Osteocyte (in vitro differentiated cells): ENCODE measurements around the gene GDF7. TPM values are rescaled to one million over a fixed set of nuclear protein-coding genes. Genes with fewer than 3 reads are reported as not detected.

Experiments
- DNase-seq: peaks from one replicate; pipeline ENCODE4 v3.0.0; 2021; ENCODE audit warnings: mixed read lengths; ENCODE audit not compliant: unreplicated experiment; ENCODE audit errors: extremely low spot score
- H3K27ac Mint-ChIP-seq: one replicate; pipeline ENCODE4 v1.8.0; 2021; ENCODE audit warnings: mild to moderate bottlenecking, mixed read lengths; ENCODE audit not compliant: unreplicated experiment
- H3K27me3 Mint-ChIP-seq: one replicate; pipeline ENCODE4 v1.8.0; 2021; ENCODE audit warnings: mixed read lengths; ENCODE audit not compliant: unreplicated experiment
- H3K36me3 Mint-ChIP-seq: one replicate; pipeline ENCODE4 v1.8.0; 2021; ENCODE audit warnings: mixed read lengths; ENCODE audit not compliant: unreplicated experiment
- H3K4me1 Mint-ChIP-seq: one replicate; pipeline ENCODE4 v1.8.0; 2021; ENCODE audit warnings: mixed read lengths; ENCODE audit not compliant: unreplicated experiment
- H3K4me3 Mint-ChIP-seq: one replicate; pipeline ENCODE4 v1.8.0; 2021; ENCODE audit warnings: mild to moderate bottlenecking, moderate library complexity, mixed read lengths; ENCODE audit not compliant: unreplicated experiment
- H3K9me3 Mint-ChIP-seq: one replicate; pipeline ENCODE4 v1.8.0; 2021; ENCODE audit warnings: mixed read lengths; ENCODE audit not compliant: unreplicated experiment
- total RNA-seq: library from RNA; stranded (reverse); gene quantifications from 2 replicates; pipeline ENCODE4 v1.2.1, GENCODE V29; 2021
- TF ChIP-seq, protein P1 (sequence below): fragments of 200-600 bp; sonication (generic); IDR thresholded peaks from 2 replicates; pipeline ENCODE4 v1.5.0; 2021; ENCODE audit warnings: antibody characterized with exemption, mild to moderate bottlenecking, moderate library complexity

The GDF7 gene
- total RNA-seq, 1 donor from 2014 or later = 10.1 TPM

- DNase-seq = no peak
- no peak overlapping the region for H3K27ac Mint-ChIP-seq
- H3K9me3 Mint-ChIP-seq = no peaks in the 10 kb centered on the region
- H3K4me1 Mint-ChIP-seq = peaks cover 16% of the 10 kb centered on the region
- H3K27me3 Mint-ChIP-seq = peaks cover 51% of the 10 kb centered on the region
- TF ChIP-seq, protein P1, sequence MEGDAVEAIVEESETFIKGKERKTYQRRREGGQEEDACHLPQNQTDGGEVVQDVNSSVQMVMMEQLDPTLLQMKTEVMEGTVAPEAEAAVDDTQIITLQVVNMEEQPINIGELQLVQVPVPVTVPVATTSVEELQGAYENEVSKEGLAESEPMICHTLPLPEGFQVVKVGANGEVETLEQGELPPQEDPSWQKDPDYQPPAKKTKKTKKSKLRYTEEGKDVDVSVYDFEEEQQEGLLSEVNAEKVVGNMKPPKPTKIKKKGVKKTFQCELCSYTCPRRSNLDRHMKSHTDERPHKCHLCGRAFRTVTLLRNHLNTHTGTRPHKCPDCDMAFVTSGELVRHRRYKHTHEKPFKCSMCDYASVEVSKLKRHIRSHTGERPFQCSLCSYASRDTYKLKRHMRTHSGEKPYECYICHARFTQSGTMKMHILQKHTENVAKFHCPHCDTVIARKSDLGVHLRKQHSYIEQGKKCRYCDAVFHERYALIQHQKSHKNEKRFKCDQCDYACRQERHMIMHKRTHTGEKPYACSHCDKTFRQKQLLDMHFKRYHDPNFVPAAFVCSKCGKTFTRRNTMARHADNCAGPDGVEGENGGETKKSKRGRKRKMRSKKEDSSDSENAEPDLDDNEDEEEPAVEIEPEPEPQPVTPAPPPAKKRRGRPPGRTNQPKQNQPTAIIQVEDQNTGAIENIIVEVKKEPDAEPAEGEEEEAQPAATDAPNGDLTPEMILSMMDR = no peak
- no peaks in the 10 kb centered on the region for H3K36me3 Mint-ChIP-seq
- peak overlapping the region; percentile 72 for H3K4me3 Mint-ChIP-seq
Measured at GRCh38 chr2:20666005-20666303, 990 bp upstream of the GDF7 start.

DNA sequence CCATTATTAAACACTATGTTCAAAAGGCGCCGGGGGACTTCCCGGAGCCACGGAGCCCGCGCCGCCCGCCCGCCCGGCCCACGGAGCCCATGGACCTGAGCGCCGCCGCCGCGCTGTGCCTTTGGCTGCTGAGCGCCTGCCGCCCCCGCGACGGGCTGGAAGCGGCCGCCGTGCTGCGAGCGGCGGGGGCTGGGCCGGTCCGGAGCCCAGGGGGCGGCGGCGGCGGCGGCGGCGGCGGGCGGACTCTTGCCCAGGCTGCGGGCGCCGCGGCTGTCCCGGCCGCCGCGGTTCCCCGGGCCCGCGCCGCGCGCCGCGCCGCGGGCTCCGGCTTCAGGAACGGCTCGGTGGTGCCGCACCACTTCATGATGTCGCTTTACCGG, 197 bp downstream of the GDF7 start:
- Mint-ChIP-seq H3K36me3 (peaks cover under 1% of the 10 kb centered on the region), H3K4me1 (peaks cover 14% of the 10 kb centered on the region), H3K9me3 (no peaks in the 10 kb centered on the region), H3K27ac (no peak overlapping the region), H3K27me3 (peaks cover 41% of the 10 kb centered on the region), H3K4me3 (peak overlapping the region; percentile 76)
- TF ChIP-seq, protein P1 = peak; percentile 23
- no peak for DNase-seq

GRCh38 chr2:20667531-20668401, 822 bp downstream of the GDF7 start:
- Mint-ChIP-seq H3K4me3 (peak overlapping the region; percentile 76), H3K4me1 (peaks cover 14% of the 10 kb centered on the region), H3K27ac (no peak overlapping the region), H3K9me3 (no peaks in the 10 kb centered on the region), H3K36me3 (peaks cover 4% of the 10 kb centered on the region), H3K27me3 (peaks cover 35% of the 10 kb centered on the region)
- DNase-seq = no peak
- TF ChIP-seq, protein P1 = no peak

- Mint-ChIP-seq H3K27ac (no peak overlapping the region), H3K4me1 (peaks cover 14% of the 10 kb centered on the region), H3K36me3 (peaks cover 6% of the 10 kb centered on the region), H3K9me3 (no peaks in the 10 kb centered on the region), H3K4me3 (peak overlapping the region; percentile 76), H3K27me3 (peaks cover 29% of the 10 kb centered on the region)
- TF ChIP-seq, protein P1 = no peak
- no peak for DNase-seq
Measured at GRCh38 chr2:20668451-20668850, 1.5 kb downstream of the GDF7 start.

- Mint-ChIP-seq H3K27ac (no peak overlapping the region), H3K36me3 (peaks cover 6% of the 10 kb centered on the region), H3K4me3 (no peak overlapping the region), H3K27me3 (peaks cover 24% of the 10 kb centered on the region), H3K9me3 (no peaks in the 10 kb centered on the region), H3K4me1 (peaks cover 14% of the 10 kb centered on the region)
- no peak for DNase-seq
- TF ChIP-seq, protein P1 = no peak
Measured at GRCh38 chr2:20668871-20669475, 2.0 kb downstream of the GDF7 start.
